Measurements from ENCODE around the gene C17orf50. TPM values are rescaled to one million over a fixed set of nuclear protein-coding genes. Genes with fewer than 3 reads are reported as not detected.

C17orf50 gene
- total RNA-seq, 1 donor from 2014 or later: not detected

GRCh38 chr17:35716173-35716572, 44.5 kb upstream of the C17orf50 start:
- no peak for DNase-seq
- no peak for TF ChIP-seq CTCF (IDR thresholded peaks at IDR 0.05; ENCODE audit: borderline replicate concordance)
- peak overlapping the region; percentile 90 for H3K27ac ChIP-seq (replicated peaks)
- peaks cover 66% of the 10 kb centered on the region for H3K4me1 ChIP-seq
- H3K4me3 ChIP-seq: no peak overlapping the region
- intact Hi-C loops (cut with micrococcal nuclease): no loop called here
- H3K9me3 ChIP-seq (replicated peaks): no peaks in the 10 kb centered on the region
- peaks cover 24% of the 10 kb centered on the region for H3K36me3 ChIP-seq
- no peaks in the 10 kb centered on the region for H3K27me3 ChIP-seq (ENCODE audit: low read depth)

GRCh38 chr17:35716897-35717465, 43.7 kb upstream of the C17orf50 start:
- Histone ChIP-seq H3K27ac (replicated peaks) (peak overlapping the region; percentile 90), H3K27me3 (ENCODE audit: low read depth) (no peaks in the 10 kb centered on the region), H3K36me3 (peaks cover 18% of the 10 kb centered on the region), H3K4me1 (peaks cover 58% of the 10 kb centered on the region), H3K9me3 (replicated peaks) (no peaks in the 10 kb centered on the region), H3K4me3 (no peak overlapping the region)
- DNase-seq: no peak
- intact Hi-C loops (cut with micrococcal nuclease): no loop called here
- no peak for TF ChIP-seq CTCF (IDR thresholded peaks at IDR 0.05; ENCODE audit: borderline replicate concordance)

- no peaks in the 10 kb centered on the region for H3K27me3 ChIP-seq (ENCODE audit: low read depth)
- no peaks in the 10 kb centered on the region for H3K9me3 ChIP-seq (replicated peaks)
- no peak for TF ChIP-seq CTCF (IDR thresholded peaks at IDR 0.05; ENCODE audit: borderline replicate concordance)
- intact Hi-C loops (cut with micrococcal nuclease): no loop called here
- H3K4me3 ChIP-seq: no peak overlapping the region
- peaks cover 53% of the 10 kb centered on the region for H3K4me1 ChIP-seq
- H3K36me3 ChIP-seq: peaks cover 18% of the 10 kb centered on the region
- DNase-seq: no peak
- H3K27ac ChIP-seq (replicated peaks): peak overlapping the region; percentile 90
Measured at GRCh38 chr17:35717475-35717874, 43.2 kb upstream of the C17orf50 start.

GRCh38 chr17:35723735-35724134, 37.0 kb upstream of the C17orf50 start:
- no peak for TF ChIP-seq CTCF (IDR thresholded peaks at IDR 0.05; ENCODE audit: borderline replicate concordance)
- Histone ChIP-seq H3K9me3 (replicated peaks) (no peaks in the 10 kb centered on the region), H3K4me3 (no peak overlapping the region), H3K36me3 (peaks cover 40% of the 10 kb centered on the region), H3K27me3 (ENCODE audit: low read depth) (no peaks in the 10 kb centered on the region), H3K4me1 (peaks cover 22% of the 10 kb centered on the region), H3K27ac (replicated peaks) (no peak overlapping the region)
- no peak for DNase-seq
- intact Hi-C loops (cut with micrococcal nuclease): no loop called here

- intact Hi-C loops (cut with micrococcal nuclease): no loop called here
- TF ChIP-seq CTCF (IDR thresholded peaks at IDR 0.05; ENCODE audit: borderline replicate concordance): no peak
- Histone ChIP-seq H3K27ac (replicated peaks) (no peak overlapping the region), H3K36me3 (peaks cover 31% of the 10 kb centered on the region), H3K4me3 (no peak overlapping the region), H3K4me1 (peaks cover 22% of the 10 kb centered on the region), H3K27me3 (ENCODE audit: low read depth) (no peaks in the 10 kb centered on the region), H3K9me3 (replicated peaks) (no peaks in the 10 kb centered on the region)
- DNase-seq: no peak
Measured at GRCh38 chr17:35725058-35725457, 35.6 kb upstream of the C17orf50 start.
